Endothelial cell of hepatic sinusoid (primary cell): ENCODE measurements around the gene HOXB6.

Source experiments
- in situ Hi-C: cut with HindIII; loops from 2 replicates; pipeline ENCODE4 v1.10.0; 2017; ENCODE audit warnings: low sequenced_read_pairs

The HOXB6 gene

DNA sequence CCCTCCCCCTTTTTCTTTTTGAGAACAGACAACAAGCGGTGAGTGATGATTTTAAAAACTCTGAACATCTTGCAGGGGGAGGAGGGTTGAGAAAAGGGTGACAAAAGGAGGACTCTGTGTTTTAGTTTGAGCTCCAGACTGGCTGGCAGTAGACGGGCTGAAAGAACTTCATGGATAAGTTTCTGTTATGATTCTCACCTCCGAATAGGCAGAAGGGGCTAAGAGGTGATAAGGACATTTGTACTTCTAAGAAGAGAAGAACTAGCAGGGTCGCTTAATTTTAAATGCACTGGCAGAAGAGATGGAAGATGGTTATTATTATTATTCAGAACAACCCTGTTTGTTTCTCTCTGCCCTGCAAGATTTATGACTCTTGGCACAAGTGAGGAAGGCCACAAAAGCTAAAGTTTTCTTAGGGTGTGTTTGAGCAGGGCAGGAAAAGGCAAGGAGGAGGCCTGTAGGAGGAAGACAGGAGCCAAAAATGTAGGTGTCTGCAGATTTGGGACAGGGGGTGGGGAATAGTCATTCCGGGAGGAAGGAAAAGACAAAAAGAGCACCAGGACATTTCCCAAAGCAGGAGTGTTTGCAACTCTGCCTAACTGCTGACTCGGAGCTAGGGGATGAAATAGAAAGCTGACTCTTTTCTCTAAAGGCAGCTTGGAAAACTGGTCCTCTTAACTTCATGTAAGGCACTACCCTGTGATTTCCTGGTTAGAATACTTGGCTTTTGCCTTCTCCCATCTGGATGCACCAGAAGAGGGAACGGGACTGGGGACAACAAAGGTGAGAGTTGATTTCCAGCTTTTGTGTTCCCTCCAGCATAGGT, 48.0 kb downstream of the HOXB6 start:
- in situ Hi-C loops, result no loop called here

GRCh38 chr17:48556229-48556575, 48.6 kb downstream of the HOXB6 start:
- in situ Hi-C loops, result no loop called here

- in situ Hi-C loops, result no loop called here
Observed at GRCh38 chr17:48555258-48556228, 49.2 kb downstream of the HOXB6 start.

DNA sequence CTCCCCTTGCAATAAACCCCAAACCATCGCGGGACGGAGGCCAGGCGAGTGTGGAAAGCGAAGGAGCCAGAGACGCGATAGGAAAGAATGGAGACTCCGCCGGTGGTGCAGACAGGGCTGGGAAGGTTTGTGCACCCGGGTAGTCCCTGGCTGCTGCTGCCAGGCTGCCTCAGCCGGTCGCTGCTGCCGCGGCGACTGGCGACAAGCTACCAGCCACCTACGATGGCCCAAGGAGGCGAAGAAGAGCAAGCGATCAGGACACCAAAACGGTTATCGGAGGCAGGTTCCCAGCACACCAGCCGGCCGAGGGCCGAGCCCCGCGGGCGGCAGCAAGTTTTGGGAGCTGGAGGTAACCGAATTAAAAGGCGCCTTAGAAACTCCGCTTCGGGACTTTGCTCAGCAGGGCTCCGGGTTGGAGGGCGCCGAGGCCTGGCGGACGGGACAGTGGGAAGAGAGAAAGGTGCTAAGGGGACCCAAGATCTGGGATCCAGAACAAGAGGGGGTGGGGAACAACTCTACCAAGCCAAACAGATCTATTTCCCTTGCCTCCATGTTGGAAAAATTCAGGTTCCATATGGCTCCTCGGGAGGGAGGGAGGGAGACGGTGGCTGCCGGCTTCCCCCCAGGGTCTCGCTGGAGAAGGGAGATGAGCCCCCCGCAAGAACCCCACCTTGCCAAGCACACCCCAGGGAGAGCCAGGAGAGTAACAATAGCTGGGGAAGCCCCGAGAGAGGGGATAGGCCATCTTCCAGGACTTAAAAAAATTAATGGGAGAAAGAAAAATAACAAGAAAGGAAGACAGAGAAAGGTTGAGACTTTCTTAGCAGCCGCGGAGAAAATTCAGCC, 50.2 kb downstream of the HOXB6 start:
- in situ Hi-C loops, result no loop called here

- in situ Hi-C loops, result no loop called here
Observed at GRCh38 chr17:48553826-48554225, 51.0 kb downstream of the HOXB6 start.

DNA sequence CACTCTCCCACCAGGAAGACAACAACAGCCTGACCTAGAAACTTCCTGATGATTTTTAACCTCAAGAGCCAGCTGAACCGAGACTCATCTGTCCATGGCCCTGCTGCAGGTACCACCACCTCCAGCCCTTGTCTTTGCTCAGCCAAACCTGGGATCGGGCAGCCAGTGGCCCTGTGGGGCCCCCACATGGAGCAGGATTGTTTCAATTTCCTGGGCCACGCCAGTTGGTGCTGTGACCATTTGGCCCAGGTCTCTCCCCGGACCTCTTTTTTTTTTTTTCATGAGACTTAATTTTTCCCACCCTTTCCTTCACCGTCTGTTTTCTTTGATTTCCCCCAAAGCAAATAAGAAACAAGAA, 51.6 kb downstream of the HOXB6 start:
- in situ Hi-C loops, result no loop called here

DNA sequence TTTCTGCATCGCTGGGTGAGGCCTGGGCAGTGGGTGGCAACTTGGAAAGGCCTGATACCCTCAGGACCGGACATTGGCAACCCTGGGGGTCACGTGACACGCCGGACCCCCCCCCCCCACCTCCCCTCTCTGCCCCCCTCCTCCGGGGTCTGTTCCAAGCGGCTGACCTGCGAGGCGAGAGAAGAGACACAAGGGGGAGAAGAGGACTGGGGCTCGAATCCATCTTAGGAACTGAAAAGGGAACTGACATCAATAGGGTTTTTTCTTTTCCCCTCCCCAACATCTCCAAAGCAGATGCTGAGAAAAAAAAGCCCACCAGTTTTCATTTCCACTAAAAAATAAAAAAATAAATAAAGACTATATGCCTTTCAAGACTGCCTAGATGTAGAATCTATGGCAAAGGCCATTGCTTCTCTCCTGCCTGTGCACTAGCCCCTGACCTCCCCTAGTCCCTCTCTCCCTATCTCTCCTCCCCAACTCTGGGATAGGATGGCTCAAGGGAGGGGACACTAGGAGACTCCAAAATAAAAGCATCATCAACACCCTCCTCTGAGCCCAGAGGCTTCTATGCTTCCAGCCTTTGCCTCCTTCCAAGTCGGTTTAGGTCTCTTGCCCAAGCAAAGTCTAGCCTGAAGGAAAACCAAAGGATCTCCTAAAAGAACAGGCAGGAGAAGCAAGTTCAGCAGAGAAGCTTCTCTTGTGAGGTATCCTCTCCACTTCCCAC, 52.2 kb downstream of the HOXB6 start:
- in situ Hi-C loops, result no loop called here

DNA sequence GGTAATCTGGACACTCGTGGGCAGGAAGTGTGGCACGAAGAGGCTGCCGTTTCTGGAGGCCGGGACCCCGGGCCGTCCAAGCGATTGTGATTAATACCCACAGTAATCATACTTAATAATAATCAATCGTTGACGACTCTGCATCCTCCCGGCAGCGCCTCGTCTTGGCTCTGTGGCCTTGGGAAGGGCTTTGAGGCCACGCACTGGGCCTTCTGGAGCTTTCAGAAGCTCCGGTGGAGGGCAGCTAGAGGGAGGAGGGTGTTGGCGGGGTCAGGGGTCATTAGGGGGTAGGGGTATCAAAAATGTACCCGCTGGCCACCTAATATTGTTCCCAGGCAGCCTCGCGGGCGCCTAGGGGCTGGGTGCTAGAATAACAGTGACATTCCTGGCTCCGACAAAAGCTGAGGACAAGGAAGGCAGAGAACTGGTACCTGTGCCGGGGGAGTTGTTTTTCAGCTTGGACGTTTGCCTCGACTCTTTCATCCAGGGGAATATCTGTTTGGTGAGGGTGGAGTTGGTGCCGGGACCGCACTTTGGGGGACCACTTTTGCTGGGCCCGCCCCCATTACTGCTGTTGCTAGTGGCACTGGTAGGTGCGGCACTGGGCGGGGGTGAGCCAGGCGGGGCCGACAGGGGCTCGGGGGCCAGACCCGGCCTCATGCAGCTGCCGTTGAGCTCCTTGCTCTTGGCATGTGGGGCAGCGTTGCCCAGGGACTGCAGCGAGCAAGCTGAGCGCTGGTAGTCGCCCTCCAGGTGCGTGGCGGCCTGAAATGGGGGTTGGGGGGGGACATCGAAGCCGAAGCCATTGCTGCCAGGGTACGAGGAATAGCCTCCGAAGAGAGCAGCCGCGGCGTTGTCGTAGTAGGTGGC, 53.0 kb downstream of the HOXB6 start:
- in situ Hi-C loops, result no loop called here

GRCh38 chr17:48551214-48551555, 53.6 kb downstream of the HOXB6 start:
- in situ Hi-C loops, result no loop called here

- in situ Hi-C loops, result no loop called here
Observed at GRCh38 chr17:48550502-48551213, 54.1 kb downstream of the HOXB6 start.

GRCh38 chr17:48549914-48550501, 54.8 kb downstream of the HOXB6 start:
- in situ Hi-C loops, result no loop called here

DNA sequence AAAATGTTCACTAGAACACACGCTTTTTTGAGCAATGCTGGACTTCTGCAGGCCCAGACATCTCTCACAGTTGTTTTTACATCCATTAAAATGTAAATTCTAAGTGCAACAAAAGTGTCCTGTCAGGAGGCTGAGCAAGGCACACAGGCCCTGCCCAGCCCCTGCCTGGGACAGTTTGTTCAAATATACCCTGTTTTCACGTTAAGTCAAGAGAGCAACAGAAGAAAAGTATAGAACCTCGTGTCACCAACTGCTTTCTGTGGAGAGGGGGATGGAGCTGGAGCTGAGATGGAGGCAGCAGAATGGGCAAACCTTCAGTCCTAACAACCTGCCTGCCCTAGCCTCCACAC, 55.5 kb downstream of the HOXB6 start:
- in situ Hi-C loops, result no loop called here

GRCh38 chr17:48548523-48549280, 56.1 kb downstream of the HOXB6 start:
- in situ Hi-C loops, result no loop called here

- in situ Hi-C loops, result no loop called here
Observed at GRCh38 chr17:48547808-48548522, 56.8 kb downstream of the HOXB6 start.

GRCh38 chr17:48546924-48547807, 57.6 kb downstream of the HOXB6 start:
- in situ Hi-C loops, result no loop called here

- in situ Hi-C loops, result no loop called here
Observed at GRCh38 chr17:48546137-48546923, 58.5 kb downstream of the HOXB6 start.
